DOHH2 (cell line): ENCODE data around the gene CMTM4.

Experiments
- EZH2phosphoT487 ChIP-seq: fragments of 200-600 bp; sonication (generic); IDR thresholded peaks from 2 replicates; pipeline ENCODE4 v1.6.1; 2017; ENCODE audit warnings: borderline replicate concordance, mild to moderate bottlenecking, antibody characterized with exemption, low read length, moderate library complexity, mixed read lengths
- TF ChIP-seq, protein P1 (sequence below): fragments of 200-600 bp; sonication (generic); IDR thresholded peaks from one replicate; pipeline ENCODE4 v1.5.1; 2014; ENCODE audit warnings: antibody characterized with exemption, mild to moderate bottlenecking, low read depth, low read length; ENCODE audit not compliant: poor library complexity, severe bottlenecking

DNA sequence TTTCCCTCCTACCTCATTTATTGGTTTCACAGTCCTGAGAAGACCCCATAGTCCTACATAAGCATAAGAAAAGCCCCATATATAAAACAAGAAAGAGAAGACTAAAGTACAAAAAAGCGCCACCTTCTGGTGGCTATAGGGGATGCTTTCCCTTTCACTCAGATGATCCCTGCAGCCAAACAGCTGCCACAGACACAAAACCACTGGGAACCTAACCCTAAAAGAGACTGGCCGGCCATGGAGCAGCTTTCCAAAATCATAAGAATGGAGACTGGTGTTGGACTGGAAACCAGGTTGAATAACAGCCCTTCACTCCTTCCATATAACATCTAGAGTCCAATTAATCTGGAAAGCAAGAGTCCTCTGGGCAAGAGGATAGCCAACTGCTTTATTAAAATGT is 43.5 kb upstream of the CMTM4 start:
- TF ChIP-seq, protein P1, sequence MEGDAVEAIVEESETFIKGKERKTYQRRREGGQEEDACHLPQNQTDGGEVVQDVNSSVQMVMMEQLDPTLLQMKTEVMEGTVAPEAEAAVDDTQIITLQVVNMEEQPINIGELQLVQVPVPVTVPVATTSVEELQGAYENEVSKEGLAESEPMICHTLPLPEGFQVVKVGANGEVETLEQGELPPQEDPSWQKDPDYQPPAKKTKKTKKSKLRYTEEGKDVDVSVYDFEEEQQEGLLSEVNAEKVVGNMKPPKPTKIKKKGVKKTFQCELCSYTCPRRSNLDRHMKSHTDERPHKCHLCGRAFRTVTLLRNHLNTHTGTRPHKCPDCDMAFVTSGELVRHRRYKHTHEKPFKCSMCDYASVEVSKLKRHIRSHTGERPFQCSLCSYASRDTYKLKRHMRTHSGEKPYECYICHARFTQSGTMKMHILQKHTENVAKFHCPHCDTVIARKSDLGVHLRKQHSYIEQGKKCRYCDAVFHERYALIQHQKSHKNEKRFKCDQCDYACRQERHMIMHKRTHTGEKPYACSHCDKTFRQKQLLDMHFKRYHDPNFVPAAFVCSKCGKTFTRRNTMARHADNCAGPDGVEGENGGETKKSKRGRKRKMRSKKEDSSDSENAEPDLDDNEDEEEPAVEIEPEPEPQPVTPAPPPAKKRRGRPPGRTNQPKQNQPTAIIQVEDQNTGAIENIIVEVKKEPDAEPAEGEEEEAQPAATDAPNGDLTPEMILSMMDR, result peak; percentile 80
- TF ChIP-seq EZH2phosphoT487, result no peak
